Hepatocyte (in vitro differentiated cells): ENCODE results near the gene ARHGAP6. TPM values are rescaled to one million over a fixed set of nuclear protein-coding genes. Genes with fewer than 3 reads are reported as not detected.

Experiments used
- DNase-seq: peaks from one replicate; pipeline ENCODE4 v3.0.0-alpha.2; 2016; ENCODE audit warnings: low spot score
- H2AFZ ChIP-seq: fragments of 200-600 bp; sonication (generic); 2 replicates; pipeline ENCODE4 v1.6.0; 2016; ENCODE audit warnings: antibody characterized with exemption, mild to moderate bottlenecking
- H3K27ac ChIP-seq: fragments of 200-600 bp; sonication (generic); 2 replicates; pipeline ENCODE4 v1.5.1; 2016; ENCODE audit warnings: mild to moderate bottlenecking
- H3K27me3 ChIP-seq: fragments of 200-600 bp; sonication (generic); 2 replicates; pipeline ENCODE4 v1.6.1; 2016
- H3K36me3 ChIP-seq: fragments of 200-600 bp; sonication (generic); replicated peaks from 2 replicates; pipeline ENCODE4 v1.5.1; 2016; ENCODE audit warnings: low read depth; ENCODE audit not compliant: insufficient read depth
- H3K4me1 ChIP-seq: fragments of 200-600 bp; sonication (generic); 2 replicates; pipeline ENCODE4 v1.5.1; 2016; ENCODE audit warnings: mild to moderate bottlenecking, moderate library complexity; ENCODE audit not compliant: insufficient read depth
- H3K4me2 ChIP-seq: fragments of 200-600 bp; sonication (generic); 2 replicates; pipeline ENCODE4 v1.6.0; 2016
- H3K4me3 ChIP-seq: fragments of 200-600 bp; sonication (generic); 2 replicates; pipeline ENCODE4 v1.5.1; 2016; ENCODE audit warnings: mild to moderate bottlenecking
- H3K79me2 ChIP-seq: fragments of 200-600 bp; sonication (generic); 2 replicates; pipeline ENCODE4 v1.6.0; 2017; ENCODE audit warnings: mild to moderate bottlenecking
- H3K9me2 ChIP-seq: fragments of 200-600 bp; sonication (generic); replicated peaks from 2 replicates; pipeline ENCODE4 v1.6.0; 2017; ENCODE audit warnings: mild to moderate bottlenecking; ENCODE audit not compliant: insufficient read depth
- H3K9me3 ChIP-seq: fragments of 200-600 bp; sonication (generic); 2 replicates; pipeline ENCODE4 v1.5.1; 2016; ENCODE audit warnings: low read depth, mild to moderate bottlenecking
- H4K20me1 ChIP-seq: fragments of 200-600 bp; sonication (generic); 2 replicates; pipeline ENCODE4 v1.6.0; 2016; ENCODE audit warnings: mild to moderate bottlenecking; ENCODE audit not compliant: insufficient read depth, poor library complexity, severe bottlenecking
- CTCF ChIP-seq: fragments of 200-600 bp; sonication (generic); IDR thresholded peaks from 2 replicates; pipeline ENCODE4 v1.5.1; 2016; ENCODE audit warnings: antibody characterized with exemption, mild to moderate bottlenecking; ENCODE audit not compliant: poor library complexity
- EZH2 ChIP-seq: fragments of 200-600 bp; sonication (generic); IDR thresholded peaks from 2 replicates; pipeline ENCODE4 v1.6.1; 2016; ENCODE audit warnings: antibody characterized with exemption, mild to moderate bottlenecking, borderline replicate concordance
- EZH2phosphoT487 ChIP-seq: fragments of 200-600 bp; sonication (generic); IDR thresholded peaks from one replicate; pipeline ENCODE4 v1.6.1; 2018; ENCODE audit warnings: antibody characterized with exemption, mild to moderate bottlenecking, low read depth, moderate library complexity; ENCODE audit not compliant: unreplicated experiment, severe bottlenecking
- WGBS: methylation state at CpG from one replicate; pipeline ENCODE4 v1.1.6; 2016; ENCODE audit warnings: low lambda C conversion rate; ENCODE audit errors: missing lambda C conversion rate; 5-methylcytosine and 5-hydroxymethylcytosine counted together
- polyA plus RNA-seq: library from polyadenylated mRNA; unstranded; fragments of >200 nt; fragmentation: Nextera tagmentation; extraction: Ambion mirVana; gene quantifications from 2 replicates; pipeline ENCODE4 v1.2.1, GENCODE V29; 2016
- total RNA-seq: library from RNA; depleted of rRNA; stranded (reverse); fragments of >200 nt; gene quantifications from 2 replicates; pipeline ENCODE4 v1.2.3, GENCODE V29; 2014

ARHGAP6 gene
- total and polyA plus RNA-seq, 2 experiments from 2014 or later, result 4.9 to 6.9 TPM

GRCh38 chrX:11464836-11465463 lies 200.8 kb downstream of the ARHGAP6 start:
- Histone ChIP-seq H3K9me2 (no peaks in the 10 kb centered on the region), H3K4me2 (no peak overlapping the region), H3K27ac (peak overlapping the region; percentile 80), H3K9me3 (no peaks in the 10 kb centered on the region), H3K36me3 (no peaks in the 10 kb centered on the region), H3K27me3 (no peaks in the 10 kb centered on the region), H3K4me3 (no peak overlapping the region), H3K4me1 (peaks cover 12% of the 10 kb centered on the region), H4K20me1 (no peaks in the 10 kb centered on the region), H2AFZ (no peak overlapping the region), H3K79me2 (no peaks in the 10 kb centered on the region)
- DNase-seq, result no peak
- no peak for TF ChIP-seq CTCF
- WGBS, result 78% methylated on average over 8 of the region's 8 CpGs

- peak overlapping the region; percentile 20 for H3K4me2 ChIP-seq
- H3K4me3 ChIP-seq, result no peak overlapping the region
- no peak overlapping the region for H2AFZ ChIP-seq
- TF ChIP-seq EZH2phosphoT487 (no peak), EZH2 (no peak), CTCF (no peak)
- peaks cover 12% of the 10 kb centered on the region for H3K4me1 ChIP-seq
- DNase-seq, result no peak
- H3K9me2 ChIP-seq, result no peaks in the 10 kb centered on the region
- H4K20me1 ChIP-seq, result no peaks in the 10 kb centered on the region
- 68% methylated on average over 1 of the region's 1 CpG for WGBS
- no peaks in the 10 kb centered on the region for H3K79me2 ChIP-seq
- peak overlapping the region; percentile 80 for H3K27ac ChIP-seq
- H3K9me3 ChIP-seq, result no peaks in the 10 kb centered on the region
- no peaks in the 10 kb centered on the region for H3K36me3 ChIP-seq
- no peaks in the 10 kb centered on the region for H3K27me3 ChIP-seq
Measured at GRCh38 chrX:11464380-11464779, 201.3 kb downstream of the ARHGAP6 start.

DNA sequence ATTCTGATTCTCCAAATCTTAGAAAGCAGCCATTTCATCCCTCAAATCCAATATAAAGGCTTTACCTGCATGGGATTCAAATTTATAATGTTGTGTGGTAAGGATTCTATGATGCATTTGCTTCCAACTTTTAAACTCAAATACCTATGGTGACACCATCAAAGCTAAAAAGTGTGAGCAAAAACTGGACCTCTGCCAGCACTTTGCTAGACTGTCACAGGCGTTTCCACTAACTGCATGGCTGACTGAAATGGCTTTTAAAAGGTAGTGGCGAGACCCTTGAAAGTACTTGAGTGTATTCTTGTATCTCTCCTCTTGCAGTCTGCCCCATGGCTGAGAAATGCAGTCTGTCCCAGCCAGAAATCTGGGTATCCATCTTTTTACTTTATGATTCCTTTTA lies 203.1 kb downstream of the ARHGAP6 start:
- no peak for DNase-seq
- no peak overlapping the region for H3K4me2 ChIP-seq
- no peak for TF ChIP-seq EZH2
- no peak for TF ChIP-seq CTCF
- no peak for TF ChIP-seq EZH2phosphoT487
- H3K27ac ChIP-seq, result peak overlapping the region; percentile 80
- H3K9me3 ChIP-seq, result no peaks in the 10 kb centered on the region
- H3K4me3 ChIP-seq, result no peak overlapping the region
- no peaks in the 10 kb centered on the region for H3K36me3 ChIP-seq
- H3K9me2 ChIP-seq, result no peaks in the 10 kb centered on the region
- no peaks in the 10 kb centered on the region for H3K79me2 ChIP-seq
- no peaks in the 10 kb centered on the region for H4K20me1 ChIP-seq
- peaks cover 12% of the 10 kb centered on the region for H3K4me1 ChIP-seq
- H2AFZ ChIP-seq, result no peak overlapping the region
- 41% methylated on average over 2 of the region's 2 CpGs for WGBS
- no peaks in the 10 kb centered on the region for H3K27me3 ChIP-seq
